Fibroblast of upper back skin (primary cell): ENCODE measurements around the gene HDAC7.

Experiments
- DNase-seq: peaks from one replicate; pipeline ENCODE4 v3.0.0-alpha.2; 2013

Gene HDAC7

GRCh38 chr12:47777151-47777550 is 42.6 kb downstream of the HDAC7 start:
- no peak for DNase-seq

GRCh38 chr12:47776471-47777143 is 43.1 kb downstream of the HDAC7 start:
- DNase-seq = peak; percentile 57

- peak; percentile 32 for DNase-seq
Observed at GRCh38 chr12:47775100-47775911, 44.4 kb downstream of the HDAC7 start.

GRCh38 chr12:47774663-47775062 is 45.0 kb downstream of the HDAC7 start:
- no peak for DNase-seq

GRCh38 chr12:47773858-47774580 is 45.7 kb downstream of the HDAC7 start:
- DNase-seq = no peak

- peak; percentile 48 for DNase-seq
Observed at GRCh38 chr12:47773062-47773857, 46.4 kb downstream of the HDAC7 start, which contains the start of gene SLC48A1. Gene SLC48A1, plus strand, starts transcription at chr12:47773238. Its CDS starts 67 bp downstream, at chr12:47773305.

GRCh38 chr12:47772738-47773061 is 47.0 kb downstream of the HDAC7 start:
- DNase-seq = no peak

GRCh38 chr12:47772094-47772660 is 47.5 kb downstream of the HDAC7 start:
- DNase-seq = no peak

- no peak for DNase-seq
Observed at GRCh38 chr12:47771304-47771703, 48.4 kb downstream of the HDAC7 start.

GRCh38 chr12:47770086-47770726 is 49.5 kb downstream of the HDAC7 start:
- peak; percentile 52 for DNase-seq

- DNase-seq = no peak
Observed at GRCh38 chr12:47769234-47770085, 50.2 kb downstream of the HDAC7 start.

GRCh38 chr12:47768323-47768811 is 51.3 kb downstream of the HDAC7 start:
- DNase-seq = peak; percentile 85

GRCh38 chr12:47767216-47767724 is 52.4 kb downstream of the HDAC7 start:
- peak; percentile 22 for DNase-seq

- DNase-seq = no peak
Observed at GRCh38 chr12:47766502-47767215, 53.0 kb downstream of the HDAC7 start.

GRCh38 chr12:47763481-47764346 is 56.0 kb downstream of the HDAC7 start:
- DNase-seq = peak; percentile 32

- DNase-seq = no peak
Observed at GRCh38 chr12:47762850-47763465, 56.7 kb downstream of the HDAC7 start.

- DNase-seq = peak; percentile 83
Observed at GRCh38 chr12:47758834-47759690, 60.6 kb downstream of the HDAC7 start, which contains the start of gene RAPGEF3. Gene RAPGEF3, minus strand, starts transcription at chr12:47758880. Its CDS starts 324 bp downstream, at chr12:47758556.

- no peak for DNase-seq
Observed at GRCh38 chr12:47758584-47758833, 61.2 kb downstream of the HDAC7 start.
